Dedifferentiated amniotic fluid mesenchymal stem cell (primary cell): ENCODE data around the gene PCBD1.

ENCODE experiments used
- DNase-seq: peaks from one replicate; pipeline ENCODE4 v3.0.0-alpha.2; 2016; ENCODE audit errors: extremely low spot score

PCBD1 gene

DNA sequence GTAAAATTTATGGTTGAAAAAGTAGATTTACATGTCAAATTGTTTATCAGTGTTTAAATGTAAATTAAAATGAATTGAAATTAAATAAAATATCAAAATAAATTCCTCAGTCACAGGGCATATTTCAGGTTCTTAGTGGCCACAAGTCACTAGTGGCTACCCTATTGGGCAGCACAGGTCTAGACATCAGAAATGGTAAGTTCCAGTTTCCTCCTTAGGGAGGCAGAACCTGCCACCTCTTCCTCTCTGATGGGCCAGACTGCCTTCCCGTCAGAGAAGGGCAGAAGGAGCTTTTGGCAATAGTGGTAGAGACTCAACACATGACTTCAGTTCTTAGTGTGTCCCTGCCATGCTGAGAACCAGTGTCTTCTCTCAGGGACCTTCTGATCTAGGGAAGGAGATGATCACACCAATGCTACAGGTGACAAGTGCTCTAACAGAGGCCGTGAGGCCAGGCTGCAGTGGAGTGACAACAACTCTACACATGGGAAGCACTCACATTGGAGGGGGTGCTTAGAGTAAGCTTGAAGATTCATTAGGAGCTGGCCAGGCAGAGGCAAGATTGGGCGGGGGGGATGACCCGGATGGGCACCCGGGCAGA, 14.4 kb upstream of the PCBD1 start:
- no peak for DNase-seq

DNA sequence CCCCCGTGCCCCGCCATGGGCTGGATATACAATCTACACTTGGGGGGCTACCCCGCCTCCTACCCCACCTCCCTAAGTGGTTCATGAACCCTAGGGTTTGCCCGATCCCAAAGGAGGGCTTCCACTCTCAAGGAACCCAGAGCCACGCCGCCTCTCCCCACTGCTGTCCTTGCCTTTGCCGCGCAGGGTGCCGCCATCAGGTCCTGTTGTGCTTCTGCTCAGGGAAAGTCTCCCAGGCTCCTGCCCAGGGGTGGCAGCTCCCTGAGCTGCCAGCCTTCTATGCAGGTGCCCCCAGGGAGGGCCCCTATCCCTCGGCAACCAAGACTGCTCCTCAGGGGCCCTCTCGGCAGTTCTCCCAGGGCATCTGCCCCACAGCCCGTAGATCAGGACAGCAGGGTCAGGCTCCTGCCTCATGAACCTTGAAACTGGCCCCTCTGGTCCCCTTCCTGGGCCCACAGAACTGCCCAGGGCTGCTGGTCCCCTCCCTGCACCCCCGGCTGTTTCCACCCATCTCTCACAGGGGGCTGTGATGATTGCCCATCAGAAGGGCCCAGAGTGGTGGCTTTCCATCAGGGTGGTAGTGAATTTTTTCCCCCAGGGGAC, 13.0 kb upstream of the PCBD1 start:
- DNase-seq: no peak

DNA sequence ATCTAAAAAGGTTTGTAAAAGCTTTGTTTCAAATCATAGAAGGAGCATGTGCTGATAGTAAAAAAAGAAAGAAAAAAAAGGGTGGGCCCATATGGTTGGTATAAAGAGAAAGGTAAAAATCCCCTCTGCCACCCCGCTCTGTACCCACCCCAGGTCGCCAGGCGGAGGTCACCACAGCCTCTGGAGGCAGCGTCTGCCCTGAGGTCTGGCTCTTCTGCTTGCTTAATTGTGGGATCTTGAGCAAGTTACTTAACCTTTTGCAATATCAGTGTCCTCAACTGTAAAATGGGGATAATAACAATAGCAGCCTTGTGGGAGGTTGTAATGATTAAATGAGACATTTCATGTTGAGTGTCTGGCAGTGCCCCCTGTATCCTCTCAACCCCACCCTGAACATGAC, 10.7 kb upstream of the PCBD1 start:
- DNase-seq: no peak

DNA sequence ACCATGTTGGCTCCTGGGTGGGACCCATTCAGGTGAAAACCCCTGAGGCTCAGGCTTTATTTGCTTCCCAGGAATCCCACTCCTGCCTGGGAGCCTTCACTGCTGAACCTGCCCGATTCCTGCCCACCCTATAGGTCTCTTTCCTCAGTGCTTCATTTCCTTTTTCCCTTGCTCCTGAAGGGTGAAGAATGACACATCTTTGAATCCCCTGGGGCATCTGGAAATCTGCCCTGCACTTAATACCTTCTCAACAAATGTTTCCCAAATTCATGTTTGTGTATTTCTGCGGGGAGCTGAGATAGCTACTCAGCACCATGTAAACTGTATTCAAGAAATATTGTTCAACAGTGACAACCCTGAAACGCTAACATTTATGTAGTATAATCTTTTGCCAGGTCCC, 10.3 kb upstream of the PCBD1 start:
- DNase-seq: no peak

DNA sequence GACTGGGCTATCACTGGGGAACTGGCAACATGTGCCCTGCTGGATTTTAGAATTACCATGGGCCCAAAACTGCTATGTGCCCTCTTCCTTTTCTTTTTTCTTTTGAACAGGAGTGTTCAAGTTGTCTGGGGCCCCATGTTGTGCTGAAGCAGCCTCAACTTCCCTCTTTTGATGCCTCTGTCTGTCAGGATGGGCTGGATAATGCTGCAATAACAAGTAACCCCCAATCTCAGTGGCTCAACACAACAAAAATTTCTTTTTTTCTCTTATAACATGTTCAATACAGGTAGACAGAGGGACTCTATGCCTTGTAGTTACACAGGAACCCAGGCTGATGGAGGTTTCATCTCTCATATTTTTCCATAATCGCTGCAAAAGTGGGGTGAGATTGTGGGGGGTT, 8.2 kb upstream of the PCBD1 start:
- no peak for DNase-seq

DNA sequence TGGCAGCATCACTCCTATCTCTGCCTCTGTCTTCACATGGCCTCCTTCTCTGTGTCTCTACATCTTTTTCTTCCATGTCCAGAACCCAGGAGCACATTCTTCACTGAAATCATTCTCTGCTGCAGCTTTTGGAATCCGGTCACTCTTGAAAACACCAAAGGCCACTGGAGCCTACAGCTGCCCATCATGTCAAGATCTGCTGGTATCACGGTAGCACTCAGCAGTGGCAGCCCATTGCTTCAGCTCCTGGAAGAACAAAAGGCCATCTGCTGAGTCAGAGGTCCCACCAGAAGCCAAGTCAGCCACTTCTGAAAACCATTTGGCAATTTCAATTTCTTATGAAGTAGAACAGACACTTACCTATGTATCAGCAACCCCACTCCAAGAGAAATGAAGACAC, 6.1 kb upstream of the PCBD1 start:
- DNase-seq: no peak

DNA sequence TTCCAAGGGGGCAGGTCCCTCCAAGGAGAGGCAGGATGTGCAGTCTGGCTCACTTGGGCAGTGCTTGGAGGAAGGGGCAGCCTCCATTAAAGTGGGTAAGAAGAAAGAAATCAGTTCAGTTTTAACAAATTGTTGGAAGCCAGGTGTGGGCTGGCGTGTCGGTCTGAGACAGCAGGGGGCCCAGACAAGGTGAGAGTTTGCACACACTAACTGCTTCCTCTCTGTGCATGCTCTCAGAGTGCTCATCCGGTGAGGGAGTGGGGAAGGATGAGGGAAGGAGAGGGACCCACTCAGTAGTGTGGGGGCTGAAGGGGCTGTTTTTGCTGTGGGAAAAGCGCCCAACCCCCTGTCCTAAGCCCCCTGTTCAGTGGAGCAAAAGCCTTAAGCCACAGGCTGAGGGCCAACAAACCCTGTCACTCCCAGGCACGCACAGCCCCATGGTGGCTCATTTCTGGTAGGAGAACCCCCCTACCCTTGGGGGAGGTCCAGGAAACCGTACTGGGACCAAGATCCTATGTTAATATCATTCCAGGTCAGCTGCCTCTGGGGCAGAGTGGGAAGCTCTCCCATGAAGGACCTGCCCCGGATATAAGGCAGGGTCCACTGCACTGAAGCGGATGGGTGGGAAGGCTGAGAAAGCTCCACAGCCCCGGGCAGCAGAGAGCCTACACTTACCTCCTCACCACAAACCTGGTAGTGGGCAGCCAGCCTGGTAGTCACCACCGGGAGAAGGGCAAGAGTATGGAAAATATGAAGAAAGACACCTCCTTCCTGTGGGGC, 5.1 kb upstream of the PCBD1 start:
- DNase-seq: no peak

DNA sequence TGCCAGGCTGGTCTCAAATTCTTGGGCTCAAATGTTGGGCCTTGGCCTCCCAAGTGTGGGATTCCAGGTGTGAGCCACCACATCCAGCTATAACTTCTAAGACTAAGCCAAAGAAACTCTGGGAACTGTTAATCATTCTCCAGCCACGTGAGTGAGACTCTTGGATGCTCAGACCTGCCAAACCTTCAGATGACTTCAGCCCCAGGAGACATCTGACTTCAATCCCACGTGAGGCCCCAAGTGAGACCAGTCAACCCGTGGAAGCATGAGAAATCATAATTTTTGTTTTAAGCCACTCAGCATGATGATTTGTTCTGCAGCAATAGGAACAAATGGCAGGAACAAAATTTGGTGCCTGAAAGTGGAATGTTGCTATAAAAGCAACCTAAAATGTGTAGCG, 4.3 kb upstream of the PCBD1 start:
- no peak for DNase-seq

DNA sequence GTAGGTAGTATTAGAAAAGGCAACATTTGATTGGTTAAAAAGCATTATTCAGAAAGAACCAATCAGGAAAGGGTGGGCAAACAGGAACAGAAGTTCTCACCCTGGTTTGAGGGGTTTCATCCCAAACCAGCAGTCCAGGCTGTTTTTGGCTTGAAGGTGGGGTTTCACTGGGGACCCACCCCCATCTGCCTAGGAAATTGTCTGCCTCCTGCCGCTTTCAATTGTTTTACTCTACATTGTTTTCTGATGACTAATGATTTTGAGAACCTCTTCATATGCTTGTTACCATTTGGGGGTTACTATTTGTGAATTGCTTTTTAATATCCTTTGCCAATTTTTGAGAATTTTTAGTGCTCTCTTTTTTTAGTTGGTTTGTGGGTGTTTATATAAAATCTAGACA, 3.3 kb upstream of the PCBD1 start:
- no peak for DNase-seq

DNA sequence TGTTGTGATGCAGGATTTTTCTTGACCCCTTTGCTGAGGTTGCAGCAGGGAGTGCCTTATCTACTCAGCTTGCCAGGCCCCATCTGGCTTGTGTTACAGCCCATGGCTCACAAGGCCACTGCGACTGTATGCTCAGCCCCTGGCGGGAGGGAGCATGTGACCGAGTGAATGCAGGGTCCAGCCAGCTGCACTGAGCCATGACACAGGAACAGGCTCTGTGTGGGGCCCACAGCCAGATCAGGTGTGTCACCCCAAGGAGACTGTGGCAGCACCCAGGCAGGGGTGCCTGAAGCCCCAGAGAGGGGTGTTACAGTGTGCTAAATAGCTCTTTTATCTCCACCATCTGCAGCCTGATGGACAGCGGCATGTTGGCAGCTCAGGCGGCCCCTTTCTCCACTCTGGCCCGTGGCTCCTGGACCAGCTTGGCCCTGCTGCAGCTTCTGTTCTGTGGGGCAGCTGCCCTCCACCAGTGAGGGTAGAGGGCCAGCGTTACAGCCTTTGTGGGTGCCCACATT, 2.6 kb upstream of the PCBD1 start:
- DNase-seq: no peak

DNA sequence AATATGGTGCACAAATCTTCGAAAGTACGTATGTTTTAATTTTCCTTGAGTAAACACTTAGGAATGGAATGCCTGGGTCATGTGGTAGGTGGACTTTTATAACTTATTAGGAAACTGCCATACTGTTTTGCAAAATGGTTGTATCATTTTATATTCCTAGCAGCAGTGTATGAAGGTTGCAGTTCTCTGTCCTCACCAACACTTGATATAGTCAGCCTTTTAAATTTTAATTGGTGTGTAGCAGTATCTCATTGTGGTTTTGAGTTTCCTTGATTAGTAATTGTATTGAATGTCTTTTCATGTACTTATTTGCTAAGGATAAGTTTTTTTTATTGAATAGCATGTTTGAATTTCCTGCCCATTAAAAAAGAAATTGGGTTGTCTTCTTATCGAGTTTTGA, 926 bp upstream of the PCBD1 start:
- no peak for DNase-seq

DNA sequence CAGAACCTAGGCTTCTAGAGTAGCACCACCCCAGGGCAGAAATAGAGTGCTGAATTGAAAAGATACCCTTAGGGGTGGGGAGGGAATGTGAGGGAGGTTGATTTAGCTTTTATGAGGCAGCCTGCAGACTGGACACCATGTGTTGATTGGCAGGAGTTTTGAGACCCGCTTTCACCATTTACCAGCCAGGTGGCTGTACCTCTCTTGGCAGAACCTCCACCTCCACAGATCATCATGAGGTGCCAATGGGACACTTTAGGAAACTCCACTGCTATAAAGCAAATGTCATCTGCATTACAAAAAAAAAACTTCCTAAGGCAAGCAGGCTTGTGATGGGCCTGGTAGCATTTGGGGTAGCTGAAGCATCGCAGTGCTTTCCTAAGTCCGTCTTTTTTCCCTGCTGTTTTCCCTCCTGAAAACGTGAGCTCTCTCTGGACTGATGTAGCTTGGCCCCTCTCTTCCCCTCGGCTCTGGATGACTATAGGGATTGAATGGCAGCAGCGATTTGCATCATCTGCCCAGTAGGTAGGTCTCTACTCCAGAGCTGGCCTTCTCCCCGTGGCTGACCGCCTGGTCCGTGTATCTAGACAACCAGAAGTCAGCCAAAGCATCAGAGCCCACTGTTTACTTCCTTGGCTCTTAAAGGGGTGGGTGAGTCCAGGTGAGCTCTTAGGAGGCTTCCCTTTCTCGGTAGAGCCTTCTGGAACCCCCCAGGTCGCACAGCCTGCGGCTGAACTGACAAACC, 1.3 kb downstream of the PCBD1 start:
- DNase-seq: no peak

DNA sequence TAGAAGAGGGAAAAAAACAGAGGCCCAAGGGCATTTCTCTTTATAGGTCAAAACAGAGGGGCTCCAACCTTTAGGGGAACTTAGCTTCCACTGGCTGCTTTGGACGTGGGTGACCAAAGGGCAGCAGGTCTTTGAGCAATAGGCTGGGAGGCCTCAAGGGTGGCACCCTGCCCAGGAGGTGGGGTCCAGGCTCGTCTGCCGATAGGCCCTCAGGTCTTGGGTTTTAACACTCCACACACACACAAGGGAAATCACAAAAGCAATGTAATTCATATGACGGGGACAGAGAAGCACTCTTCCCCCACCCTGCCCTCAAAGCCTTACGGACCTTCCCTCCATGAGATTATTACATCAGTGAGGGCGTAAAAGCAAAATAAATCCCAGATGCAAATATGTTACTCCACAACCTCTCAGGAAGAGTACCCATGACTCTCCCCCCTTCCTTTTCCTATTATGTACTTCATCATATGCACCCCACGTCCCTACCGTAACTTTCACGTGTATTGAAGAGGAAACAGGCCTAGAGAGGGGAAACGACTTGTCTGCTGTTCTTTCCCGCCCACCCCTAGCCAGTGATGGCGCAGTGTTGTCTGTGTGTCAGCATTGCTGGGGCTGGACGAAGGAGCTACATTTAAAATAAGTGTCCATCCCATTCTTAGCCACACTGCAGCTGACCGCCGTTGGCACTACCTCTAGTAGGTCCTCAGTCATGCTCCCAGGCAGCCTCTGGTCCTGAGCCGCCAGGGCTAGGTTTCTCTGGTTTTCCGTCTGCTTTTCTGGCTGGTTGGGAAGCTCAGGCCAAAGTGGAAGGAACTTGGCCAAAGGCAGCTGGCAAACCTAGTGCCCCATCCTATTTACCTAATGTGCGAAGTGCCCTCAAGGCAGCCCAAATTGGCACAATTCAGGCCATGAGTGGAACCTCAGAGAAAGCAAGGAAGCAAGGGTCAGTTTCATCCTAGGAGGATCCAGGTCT, 2.1 kb downstream of the PCBD1 start:
- DNase-seq: no peak

DNA sequence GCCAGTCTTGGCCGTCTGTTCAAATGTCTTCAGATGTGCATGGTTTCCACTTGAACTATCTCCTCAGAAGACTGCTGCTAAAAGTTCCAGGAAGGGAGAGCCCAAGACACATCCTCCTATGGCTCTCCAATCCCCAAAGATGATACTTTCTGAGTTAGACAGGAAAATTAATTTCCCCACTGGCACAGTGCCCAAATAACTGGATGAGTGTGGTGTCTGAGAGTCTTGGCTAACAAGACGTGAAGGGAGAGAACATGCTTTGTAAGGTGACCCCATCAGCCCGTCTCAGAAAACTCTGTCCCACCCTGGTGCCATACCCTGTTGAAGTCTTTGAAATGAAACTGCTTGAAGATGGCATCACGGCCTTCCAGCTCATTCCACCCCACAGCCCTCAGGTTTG, 2.9 kb downstream of the PCBD1 start:
- no peak for DNase-seq

DNA sequence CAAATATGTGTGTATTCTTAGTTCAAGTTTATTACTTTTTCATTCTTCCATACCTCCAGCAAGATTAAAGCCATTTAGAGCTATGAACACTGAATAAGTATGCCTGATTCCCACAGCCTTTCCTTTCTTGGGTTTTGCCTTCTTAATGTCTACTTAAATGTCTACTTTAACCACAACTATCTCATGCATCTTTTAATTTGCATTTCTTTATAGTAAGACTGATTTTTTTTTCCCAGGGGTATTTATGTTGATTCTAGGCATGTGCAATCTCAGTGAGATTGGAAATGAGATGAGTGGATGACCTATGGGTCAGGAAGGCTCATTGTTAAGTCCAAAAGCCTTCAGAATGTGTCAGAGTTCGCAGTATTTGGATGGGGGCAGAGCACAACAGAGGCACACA, 3.6 kb downstream of the PCBD1 start:
- no peak for DNase-seq

DNA sequence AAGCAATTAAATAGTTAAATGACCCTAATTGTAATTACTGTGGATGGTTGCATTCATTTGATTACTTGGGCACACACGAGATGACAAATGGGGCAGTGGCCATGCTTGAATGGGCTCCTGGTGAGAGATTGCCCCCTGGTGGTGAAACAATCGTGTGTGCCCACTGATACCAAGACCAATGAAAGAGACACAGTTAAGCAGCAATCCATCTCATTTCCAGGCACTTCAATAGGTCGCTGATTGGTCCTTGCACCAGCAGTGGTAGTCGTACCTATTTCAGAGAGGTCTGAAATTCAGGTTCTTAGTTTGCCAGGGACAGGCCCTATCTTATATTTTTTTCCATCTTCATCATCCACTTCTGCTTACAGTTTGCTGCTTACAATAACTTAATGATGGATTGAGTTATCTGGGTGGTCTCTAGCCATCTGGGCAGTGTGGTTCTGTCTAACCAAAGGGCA, 8.3 kb downstream of the PCBD1 start:
- peak; percentile 71 for DNase-seq

DNA sequence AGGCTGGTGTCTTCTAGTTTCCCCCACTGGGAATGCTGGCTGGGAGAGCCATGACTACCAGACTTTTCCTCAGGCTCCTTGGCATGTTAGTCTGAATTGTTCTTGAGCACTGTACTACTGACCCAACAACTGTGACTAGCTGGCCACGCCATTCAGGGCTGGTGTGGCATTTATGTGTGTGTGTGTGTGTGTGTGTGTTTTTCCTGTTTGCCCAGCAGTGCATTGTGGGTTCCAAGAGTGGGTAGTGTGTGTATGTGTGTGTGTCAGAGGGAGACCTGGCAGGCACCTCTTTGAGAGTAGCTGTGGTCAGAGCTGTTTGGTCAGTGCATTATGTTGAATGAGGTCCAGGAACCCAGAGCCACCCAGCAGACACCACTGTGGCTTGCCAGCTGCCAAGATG, 9.2 kb downstream of the PCBD1 start:
- no peak for DNase-seq

DNA sequence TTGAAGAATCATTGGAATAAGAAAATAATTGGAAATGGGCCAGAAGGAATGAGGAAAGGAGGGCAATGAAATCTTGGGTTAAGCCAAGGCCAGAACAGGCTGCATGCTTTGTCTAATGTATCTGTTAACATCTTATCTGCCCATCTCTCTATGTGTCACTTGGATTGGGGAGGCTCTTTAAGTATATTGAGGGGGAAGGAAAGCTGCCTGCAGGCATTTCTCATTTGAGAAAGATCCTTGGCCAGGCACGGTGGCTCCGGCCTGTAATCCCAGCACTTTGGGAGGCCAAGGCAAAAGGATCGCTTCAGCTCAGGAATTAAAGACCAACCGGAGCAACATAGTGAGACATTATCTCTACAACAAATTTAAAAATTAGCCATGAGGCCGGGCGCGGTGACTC, 14.3 kb downstream of the PCBD1 start:
- no peak for DNase-seq

DNA sequence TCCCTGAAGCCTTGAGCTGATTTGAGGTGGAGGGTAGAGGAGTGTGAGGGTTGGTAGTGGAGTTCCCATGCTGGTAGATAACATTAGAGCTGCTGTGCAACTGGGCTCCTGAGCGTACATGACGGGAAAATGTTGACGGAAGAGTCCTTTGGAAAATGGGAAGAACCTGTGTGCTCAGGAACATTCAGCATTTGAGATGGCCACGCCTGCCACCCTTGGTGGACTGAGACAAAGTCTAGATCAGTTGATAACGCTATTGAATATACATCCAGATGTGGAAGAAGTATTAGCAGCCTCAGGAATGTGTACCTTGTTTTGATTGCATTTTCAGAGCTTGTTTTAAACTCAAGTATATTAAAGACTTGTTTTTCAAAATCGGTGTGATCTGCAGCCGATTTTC, 16.1 kb downstream of the PCBD1 start:
- DNase-seq: no peak

DNA sequence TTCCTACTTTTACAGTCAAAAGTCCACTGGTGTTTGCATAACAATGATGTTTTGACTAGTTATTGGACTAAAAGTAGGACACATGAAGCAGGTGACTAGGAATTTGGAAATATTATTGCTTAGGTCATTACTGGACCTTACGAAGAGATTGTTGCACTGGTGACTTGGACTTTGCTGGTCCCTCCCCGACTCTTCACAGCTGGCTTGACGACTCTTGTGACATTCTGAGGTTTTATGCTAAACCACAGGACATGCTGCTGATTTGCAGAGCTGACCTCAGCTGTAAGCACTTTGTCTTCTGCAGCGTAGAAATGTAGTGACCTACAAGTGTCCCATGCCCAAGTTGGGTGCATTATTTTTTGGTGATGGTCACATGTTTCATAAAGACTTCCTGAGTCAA, 21.9 kb downstream of the PCBD1 start:
- no peak for DNase-seq

DNA sequence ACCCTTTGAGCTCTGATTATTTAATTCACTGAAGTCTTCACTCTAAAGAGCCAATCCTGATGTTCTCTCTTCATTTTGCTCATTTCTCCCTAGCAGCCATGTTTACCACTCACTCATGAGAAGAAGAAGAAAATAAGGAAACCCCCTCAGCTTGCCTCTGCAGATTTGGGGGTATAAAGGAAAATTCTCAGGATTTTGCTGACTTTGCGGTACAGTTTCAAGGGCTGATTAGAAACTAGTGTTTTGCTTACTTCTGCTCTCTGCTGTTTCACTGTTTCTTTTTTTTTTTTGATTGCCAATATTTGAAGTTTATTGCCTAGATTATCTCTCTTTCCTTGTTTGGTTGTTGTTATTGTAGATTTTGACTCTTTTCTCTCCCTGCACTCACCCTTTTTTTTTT, 23.4 kb downstream of the PCBD1 start:
- DNase-seq: no peak
